GM21737 (cell line): Measurements from ENCODE around the gene CDC14C.
"Not testable (repeated sequence)": the region's sequence is repeated elsewhere in the genome, so short reads cannot be mapped to it uniquely, and the experiment has no call there.

ENCODE experiments used
- ATAC-seq: cut with Tn5 transposase; IDR thresholded peaks from one replicate; pipeline ENCODE4 v1.9.1; 2021; ENCODE audit warnings: mild to moderate bottlenecking, moderate library complexity; ENCODE audit not compliant: unreplicated experiment

The CDC14C gene

DNA sequence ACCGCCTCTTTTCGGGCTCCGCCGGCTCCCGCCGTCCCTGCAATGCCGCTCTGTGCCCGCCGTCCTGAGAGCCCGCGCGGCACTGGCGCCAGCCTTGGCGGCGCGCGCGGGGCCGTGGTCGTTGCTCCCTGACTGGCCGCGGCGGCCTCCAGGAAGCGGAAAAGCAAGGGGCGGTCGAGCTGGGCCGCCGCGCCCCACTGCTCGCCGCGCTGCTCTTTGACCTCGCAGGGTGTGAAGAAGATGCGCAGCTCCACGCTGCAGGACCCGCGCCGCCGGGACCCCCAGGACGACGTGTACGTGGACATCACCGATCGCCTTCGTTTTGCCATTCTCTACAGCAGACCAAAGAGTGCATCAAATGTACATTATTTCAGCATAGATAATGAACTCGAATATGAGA, at the start of gene CDC14C:
Gene CDC14C, plus strand, starts transcription at position 115 of the 400 bp plus-strand sequence. Its CDS starts 126 bp downstream, at position 241.
- no peak for ATAC-seq

DNA sequence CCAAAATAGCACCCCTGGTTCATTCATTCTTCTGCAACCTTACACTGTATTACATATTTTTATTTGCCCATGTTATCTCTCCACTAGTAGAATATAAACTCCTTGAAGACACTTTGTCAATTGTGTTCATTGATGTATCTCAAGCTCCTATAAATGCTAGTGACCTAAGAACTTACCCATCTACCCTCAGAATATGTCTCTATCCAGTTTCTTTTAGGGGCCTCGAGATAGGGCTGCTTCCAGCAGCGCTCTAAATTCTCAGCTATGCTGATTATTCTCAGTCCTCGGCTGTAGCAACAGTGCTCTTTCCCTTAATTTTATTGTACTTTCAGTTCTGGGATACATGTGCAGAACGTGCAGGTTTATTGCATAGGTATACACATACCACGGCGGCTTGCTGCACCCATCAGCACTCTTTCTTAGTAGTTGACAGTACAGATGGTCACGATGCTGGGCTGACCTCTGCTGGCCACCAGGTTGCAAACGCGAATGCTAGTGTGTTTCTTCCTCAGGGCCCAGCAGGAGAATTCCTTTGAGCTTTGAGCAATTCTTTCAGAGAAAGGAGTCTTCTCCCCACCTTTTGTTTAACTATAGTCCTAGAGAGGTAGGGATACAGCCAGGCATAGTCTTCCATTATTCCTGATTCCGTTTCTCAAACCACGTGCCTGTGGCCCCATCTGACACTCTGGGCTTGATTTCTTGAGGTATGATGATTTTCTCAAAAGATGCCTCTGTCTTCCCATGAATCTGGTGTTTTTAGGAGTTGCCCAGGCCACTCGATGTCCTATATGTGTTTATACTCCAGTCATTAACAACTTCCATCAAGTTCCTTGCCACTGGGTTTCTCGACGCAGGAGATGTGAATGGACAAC, 49.1 kb upstream of the CDC14C start:
- no peak for ATAC-seq

DNA sequence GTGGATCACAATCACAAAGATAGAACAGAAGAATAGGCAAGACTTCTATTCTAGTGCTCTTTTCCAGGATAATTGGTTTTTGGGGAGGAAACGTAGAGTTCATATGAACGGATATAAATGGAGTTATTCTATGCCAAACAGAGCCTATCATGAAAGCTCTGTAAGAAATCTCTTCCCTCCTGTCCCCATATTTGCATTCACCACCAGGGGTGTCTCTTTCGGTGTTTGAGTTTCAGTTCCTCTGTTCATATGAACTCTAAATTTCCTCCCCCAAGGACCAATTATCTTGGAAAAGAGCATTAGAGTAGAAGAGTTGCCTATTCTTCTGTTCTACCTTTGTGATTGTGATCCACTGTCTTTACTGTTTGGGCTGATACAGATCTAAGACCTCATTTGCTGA, 48.3 kb upstream of the CDC14C start:
- no peak for ATAC-seq

DNA sequence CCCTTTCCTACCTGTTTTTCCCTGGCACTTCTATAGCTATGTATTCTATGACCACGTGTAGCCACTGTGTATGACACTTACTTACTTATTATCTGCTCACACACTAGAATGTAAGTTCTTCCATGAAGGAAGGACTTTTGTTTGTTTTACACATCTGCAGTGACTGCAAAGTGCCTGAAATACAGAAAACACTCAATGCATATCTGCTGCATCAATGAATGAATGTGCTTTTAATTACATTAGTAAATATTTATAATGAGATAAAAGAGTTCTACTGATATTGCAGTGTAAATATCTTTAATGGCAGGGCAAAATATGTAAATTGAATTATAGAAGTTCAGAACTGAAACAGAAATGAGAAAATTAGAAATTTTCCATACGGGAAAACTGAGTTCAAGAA, 43.5 kb upstream of the CDC14C start:
- no peak for ATAC-seq

DNA sequence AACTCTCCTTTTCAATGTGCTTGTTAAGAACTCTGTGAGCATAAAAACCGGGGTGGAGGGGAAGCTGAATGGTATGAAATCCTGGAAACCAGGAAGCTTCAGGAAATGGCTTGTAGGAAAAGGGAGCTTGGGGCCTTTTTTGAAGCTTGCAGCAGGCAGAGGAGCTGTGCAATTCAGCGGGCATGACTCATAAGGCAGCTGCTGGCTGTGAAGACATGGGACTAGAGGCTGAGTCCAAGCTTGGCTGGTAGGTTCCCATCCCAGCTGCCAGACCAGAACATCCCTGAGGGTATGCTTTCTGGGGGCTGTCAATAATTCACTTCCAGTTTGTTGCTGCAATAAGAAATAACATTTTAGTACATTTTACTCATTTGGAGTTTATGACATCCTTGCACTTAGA, 36.8 kb upstream of the CDC14C start:
- no peak for ATAC-seq

DNA sequence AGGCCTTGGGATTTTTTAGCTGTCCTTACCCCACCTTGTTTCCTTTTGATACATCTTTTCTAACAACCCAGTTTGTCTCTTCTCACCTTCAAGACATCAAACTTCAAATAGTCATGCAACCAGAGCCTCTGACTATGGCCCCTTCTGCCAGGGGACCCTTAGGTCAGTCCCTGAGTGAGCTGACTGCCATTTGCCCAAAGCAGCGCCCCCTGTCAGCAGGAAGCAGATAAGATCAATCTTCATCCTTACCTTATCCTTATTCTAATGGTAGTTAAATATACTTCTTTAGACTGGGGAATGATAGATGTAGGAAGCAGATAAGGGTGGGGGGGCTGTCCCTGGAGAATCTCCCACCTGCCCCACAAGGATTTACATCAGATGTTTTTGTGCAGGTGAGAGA, 29.8 kb upstream of the CDC14C start:
- ATAC-seq = no peak

DNA sequence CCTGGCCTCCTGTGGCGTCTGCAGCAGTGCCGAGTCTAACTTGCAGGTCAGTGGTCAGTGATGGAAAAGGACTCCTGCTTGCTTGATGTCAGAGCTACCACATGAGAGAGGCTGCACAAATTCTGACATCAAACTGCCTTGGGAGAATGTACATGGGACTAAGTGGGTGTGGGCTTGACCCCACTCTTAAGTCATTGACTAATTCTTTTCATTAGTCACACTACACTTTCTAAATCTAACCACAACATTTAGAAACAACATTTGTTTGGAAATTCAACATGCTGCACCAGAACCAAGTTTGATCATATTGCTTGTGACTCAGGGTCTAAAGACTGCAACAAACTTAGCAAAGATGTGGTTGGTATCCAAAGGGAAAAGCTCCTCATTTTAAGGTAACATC, 24.4 kb upstream of the CDC14C start:
- no peak for ATAC-seq

DNA sequence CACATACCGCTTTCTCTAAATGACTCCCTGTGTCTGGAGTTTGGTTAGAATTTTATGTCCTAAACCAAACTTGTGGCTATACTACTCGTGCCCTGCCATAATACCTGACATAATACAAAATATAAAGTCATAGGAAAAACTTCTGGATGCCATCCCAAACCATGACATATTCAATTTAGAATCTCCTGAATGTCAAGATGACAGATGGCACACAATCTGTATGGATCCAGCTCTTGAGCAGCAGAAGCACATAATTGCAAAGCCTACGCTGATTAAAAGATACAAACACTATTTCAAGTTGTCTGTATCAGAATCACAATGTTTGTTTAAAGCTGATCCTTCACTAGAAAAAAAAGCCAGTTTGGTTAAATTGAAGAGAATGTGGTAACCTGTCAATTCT, 22.4 kb upstream of the CDC14C start:
- ATAC-seq = no peak

DNA sequence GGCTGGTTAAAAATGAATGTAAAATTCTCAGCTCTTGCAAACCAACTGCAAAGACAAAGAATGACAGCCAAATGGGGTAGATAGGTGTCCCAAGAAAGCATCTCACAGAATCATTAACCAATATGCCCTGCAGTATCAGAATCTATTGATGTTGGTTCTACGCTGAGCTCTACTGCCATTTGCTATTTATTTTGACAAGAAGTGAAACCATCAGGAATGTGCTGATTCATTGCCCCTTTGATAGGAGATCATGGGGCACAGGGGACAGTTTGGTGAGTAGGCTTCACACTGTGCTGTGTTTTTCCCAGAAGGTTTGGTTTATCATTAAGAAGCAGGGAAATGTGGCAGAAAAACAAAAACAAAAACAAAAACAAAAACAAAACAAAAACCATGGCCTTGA, 19.4 kb upstream of the CDC14C start:
- ATAC-seq = no peak

DNA sequence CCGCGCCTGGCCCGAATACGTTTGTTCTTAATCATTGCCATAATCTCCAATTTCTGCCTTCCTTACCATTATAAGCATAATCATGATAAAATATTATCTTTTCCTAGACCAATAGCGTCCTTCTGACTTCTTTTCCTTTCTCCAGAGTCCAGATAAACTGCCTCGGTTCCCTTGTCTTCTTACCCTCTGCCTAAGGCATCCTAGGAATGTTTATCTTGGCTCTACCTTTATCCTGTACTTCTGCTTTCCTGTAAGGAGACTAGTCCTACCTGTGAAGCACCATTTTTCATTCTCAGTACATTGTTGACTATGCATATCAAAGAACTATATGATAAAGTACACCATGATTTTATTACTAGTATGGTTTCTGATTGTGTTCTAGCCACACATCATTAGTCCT, 18.7 kb upstream of the CDC14C start:
- not testable (repeated sequence) for ATAC-seq

DNA sequence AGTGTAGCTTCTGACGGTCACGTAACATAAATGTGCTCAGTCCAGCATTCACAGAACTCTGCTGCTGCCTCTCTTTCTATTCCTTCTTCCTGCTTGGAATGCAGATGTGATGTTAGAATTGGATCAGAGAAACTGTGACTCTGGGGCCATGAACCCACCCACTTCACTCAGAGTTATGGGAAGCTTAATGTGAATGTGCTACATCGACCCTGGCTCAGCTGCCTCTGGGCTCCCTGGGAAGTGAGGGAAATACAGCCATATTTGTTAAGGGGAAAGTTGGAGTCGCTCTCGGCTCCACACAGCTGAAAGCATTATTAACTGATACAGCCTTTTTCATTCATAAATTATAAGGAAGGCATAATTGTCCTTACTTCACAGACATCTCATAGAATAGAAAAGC, 14.5 kb upstream of the CDC14C start:
- ATAC-seq = not testable (repeated sequence)

DNA sequence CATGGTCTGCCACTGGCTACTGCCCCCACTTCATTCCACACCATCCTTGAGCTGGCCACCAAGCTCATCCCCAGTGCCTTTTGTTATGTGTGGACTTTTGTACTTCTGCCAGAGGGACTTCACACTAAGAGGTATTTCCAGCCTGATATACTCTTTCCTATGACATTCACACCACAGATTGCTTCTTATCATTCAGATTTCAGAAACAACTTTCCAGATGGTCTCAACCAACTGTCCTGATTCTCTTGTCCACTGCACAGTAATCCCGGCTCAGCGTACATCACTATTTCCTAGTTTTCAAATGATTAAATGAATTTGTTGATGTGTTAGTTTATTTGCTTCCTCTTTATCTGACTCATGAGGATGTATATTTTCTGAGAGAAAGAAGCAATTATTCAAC, 7.1 kb downstream of the CDC14C start:
- no peak for ATAC-seq

DNA sequence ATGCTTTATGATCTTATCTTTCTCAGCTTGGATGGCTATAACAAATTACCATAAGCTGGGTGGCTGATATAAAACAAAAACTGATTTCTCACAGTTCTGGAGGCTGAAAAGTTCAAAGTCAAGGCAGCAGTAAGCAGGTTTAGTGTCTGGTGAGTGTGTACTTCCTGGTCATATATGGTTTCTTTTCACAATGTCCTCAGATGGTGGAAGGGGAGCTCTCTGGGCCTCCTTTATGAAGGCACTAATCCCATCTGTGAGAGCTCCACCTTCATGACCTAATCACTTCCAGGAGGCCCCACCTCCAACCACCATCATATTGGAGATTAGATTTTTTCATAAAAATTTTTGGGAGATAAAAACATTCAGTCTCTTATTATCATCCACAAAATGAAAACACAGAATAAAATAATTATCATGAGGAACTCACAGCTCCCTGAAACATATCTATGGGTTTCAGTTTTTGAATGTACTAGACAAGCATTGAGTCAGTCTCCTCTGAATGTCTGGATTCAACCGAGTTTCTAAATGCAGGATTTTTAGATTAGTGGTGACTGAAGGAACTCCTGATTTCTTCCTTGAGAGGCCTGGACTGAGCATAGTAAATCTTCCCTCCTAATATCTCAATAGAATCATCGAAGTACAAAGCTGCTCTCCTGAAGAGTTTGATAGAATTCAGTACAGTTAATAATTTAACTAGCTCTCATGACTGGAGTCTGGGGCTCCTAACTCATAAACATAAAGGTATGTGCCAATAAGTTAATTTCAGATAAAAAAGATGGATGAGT, 8.0 kb downstream of the CDC14C start:
- no peak for ATAC-seq

DNA sequence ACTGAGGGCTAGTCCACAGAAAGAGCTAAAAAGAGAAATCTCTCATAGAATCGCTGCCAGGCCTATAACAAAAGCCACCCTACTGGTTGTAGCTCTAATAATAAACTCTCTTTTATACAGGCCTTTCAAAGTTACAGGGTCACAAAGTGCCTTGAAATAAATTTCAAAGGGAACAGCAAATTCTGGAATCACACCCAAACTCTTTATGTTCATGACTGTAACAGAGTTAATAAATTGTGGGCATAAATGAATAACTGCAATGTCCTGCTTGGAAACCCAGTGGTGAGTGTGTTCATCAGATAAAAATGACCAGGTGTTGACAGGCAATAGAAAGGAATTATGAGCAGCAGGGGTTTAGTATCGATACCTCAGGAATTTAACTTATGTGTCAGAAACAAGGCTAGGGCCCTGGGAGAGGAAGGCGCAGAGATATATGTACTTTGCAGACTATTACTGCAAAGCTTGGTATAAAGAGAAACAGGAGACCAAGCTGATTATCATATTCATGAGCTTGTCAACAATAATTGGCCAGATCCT, 9.3 kb downstream of the CDC14C start:
- no peak for ATAC-seq

DNA sequence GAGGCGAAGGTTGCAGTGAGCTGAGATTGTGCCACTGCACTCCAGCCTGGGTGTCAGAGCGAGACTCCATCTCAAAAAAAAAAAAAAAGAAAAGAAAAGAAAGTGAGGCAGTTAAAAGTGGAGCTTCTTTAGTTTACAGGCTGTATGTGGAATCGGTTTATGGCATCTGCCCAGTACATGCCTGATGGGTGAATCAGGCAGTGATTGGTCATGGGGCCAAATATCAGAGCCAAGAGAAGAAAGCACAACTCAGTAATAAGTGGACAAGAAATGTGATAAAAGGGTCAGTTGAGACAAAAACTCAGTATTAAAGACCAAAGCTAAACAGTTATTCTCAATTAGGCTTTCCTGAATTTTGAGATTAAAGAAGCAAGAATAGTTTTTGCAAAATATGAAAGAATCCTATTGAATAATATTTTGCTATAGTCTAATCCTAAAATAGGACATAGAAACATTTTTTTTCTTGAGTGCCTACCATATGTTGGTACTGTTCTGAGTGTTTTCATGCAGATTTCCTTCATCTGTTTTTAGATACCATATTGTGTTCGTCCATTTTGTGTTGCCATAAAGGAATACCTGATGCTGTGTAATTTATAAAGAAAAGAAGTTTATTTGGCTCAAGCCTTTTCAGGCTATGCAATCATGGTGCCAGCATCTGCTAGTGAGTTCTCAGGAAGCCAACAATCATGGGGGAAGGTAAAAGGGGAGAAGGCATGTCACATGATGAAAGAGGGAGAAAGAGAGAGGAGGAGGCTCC, 14.4 kb downstream of the CDC14C start:
- ATAC-seq = no peak

DNA sequence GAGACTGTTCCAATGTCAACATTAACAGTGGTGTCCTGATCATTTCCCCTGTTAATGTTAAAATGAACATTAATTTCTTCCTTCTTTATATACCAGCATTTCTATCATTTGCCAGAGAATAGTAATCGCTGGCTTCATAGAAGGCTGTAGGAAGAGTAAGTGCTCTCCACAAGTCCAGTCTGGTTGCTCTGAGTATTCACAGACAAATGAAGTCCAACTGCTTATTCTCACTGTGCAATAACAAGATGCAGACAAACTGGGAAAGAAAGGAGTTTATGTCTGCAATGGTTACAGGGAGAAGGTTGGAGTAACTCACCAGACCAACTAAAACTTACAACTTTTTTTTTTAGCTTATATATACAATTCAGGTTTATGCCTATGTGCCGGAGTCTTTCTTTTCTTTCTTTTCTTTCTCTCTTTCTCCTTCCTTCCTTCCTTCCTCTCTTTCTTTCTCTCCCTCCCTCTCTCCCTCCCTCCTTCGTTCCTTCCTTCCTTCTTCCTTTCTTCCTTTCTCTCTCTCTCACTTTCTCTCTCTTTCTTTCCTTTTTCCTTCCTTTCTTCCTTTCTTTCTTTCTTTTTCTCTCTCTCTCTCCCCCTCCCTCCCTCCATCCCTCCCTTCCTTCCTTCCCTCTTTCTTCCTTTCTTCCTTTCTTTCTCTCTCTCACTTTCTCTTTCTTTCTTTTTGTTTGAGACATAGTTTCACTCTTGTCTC, 19.1 kb downstream of the CDC14C start:
- no peak for ATAC-seq

DNA sequence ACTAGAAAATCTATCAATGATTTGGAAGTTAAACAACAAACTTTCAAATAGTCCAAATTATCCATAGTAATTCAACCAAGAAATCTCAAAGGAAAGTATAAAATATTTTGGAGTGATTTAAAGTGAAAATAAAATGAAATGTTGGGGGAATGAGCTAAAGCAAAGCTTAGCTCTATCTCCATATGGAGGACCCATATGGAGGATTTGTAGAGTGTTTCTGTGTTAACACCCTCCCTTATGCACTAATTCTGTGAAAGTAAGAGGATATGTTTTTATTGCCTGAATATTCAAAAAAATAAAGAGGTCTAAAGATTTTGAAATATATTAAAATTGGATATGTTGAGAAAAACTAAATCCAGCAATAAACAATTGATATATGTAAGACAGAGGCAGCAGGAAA, 31.6 kb downstream of the CDC14C start:
- no peak for ATAC-seq

DNA sequence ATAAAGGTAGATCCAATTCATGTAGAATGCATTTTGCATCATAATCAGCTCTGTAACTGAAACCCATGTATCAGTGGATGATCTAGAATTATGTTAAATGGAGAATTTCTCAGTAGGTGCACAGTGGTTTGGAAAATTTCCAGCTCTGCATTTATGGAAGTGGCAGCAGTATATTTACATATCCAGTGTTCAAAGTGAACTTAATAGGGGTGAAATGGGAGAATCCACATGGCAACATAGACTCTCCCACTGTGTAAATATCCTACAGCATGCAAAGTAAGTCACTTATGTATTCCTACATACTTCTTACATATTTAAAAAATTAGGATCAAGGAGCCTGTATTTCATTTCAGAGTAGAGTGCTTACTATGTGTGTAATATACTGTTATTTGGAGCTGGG, 35.3 kb downstream of the CDC14C start:
- ATAC-seq = no peak

DNA sequence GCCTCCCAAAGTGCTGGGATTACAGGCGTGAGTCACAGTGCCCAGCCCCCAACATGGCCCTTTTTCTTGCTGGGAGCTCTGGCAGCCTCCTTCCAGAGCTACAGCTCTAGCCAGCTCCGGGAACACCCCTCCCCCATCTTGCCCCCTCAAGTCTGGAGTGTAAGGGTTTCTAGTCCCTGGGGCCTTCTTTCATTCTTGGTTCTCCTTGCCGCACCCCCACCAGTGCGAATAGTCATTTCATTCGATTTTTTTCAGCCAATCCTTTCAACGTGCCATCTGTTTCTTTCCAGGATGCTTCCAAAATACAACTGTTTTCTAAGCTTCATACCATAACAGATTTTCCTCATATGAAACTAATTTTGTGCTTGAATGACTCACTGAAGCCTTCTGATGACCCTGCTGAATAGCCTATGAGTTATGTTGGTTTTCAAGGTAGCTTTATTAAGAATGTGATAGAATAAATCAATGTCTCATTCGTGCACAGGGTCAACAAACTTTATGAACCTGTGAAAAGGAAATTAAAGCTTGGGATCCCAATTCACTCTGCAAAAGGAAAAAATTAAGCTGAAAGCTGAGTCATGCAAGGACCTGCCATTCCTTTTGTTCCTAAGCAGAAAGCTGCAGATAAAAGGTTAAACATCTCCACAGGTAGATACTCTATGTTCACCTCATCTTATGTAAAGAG, 38.6 kb downstream of the CDC14C start:
- no peak for ATAC-seq

DNA sequence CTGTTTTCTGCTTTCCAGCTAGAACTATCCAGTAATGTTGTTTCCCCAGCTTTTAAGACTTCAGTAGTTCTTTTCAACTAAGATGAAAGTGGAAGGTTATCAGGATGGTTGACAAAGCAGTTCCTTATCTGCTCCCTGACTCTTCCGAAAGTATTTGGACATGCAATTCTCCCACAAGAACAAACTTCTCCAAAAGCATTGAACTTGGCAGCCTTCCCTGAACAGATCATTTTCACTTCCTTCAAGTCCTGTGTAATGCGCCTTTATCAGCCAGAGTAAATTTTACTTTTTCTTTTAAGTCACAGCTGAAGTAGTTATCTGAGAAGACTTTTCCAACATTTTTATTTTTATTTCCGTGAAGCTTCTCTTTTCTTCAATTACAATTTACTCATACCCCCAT, 39.7 kb downstream of the CDC14C start:
- ATAC-seq = no peak
